GM23248 (cell line): Measurements from ENCODE around the gene CRY2. TPM values are rescaled to one million over a fixed set of nuclear protein-coding genes. Genes with fewer than 3 reads are reported as not detected.

Experiments
- DNase-seq: peaks from one replicate; pipeline ENCODE4 v3.0.0-alpha.2; 2015
- H2AFZ ChIP-seq: fragments of 200-600 bp; sonication (generic); 2 replicates; pipeline ENCODE4 v1.6.1; 2016; ENCODE audit warnings: antibody characterized with exemption
- H3F3A ChIP-seq: fragments of 200-600 bp; sonication (generic); 2 replicates; pipeline ENCODE4 v1.6.1; 2016; ENCODE audit warnings: mild to moderate bottlenecking, antibody characterized with exemption, mixed run types; ENCODE audit not compliant: insufficient read depth
- H3K27ac ChIP-seq: fragments of 200-600 bp; sonication (generic); 2 replicates; pipeline ENCODE4 v1.5.1; 2016; ENCODE audit warnings: mild to moderate bottlenecking
- H3K27me3 ChIP-seq: fragments of 200-600 bp; sonication (generic); replicated peaks from 2 replicates; pipeline ENCODE4 v1.6.1; 2016; ENCODE audit warnings: mild to moderate bottlenecking; ENCODE audit not compliant: insufficient read depth
- H3K36me3 ChIP-seq: fragments of 200-600 bp; sonication (generic); 2 replicates; pipeline ENCODE4 v1.6.1; 2016; ENCODE audit warnings: low read depth, mild to moderate bottlenecking
- H3K4me1 ChIP-seq: fragments of 200-600 bp; sonication (generic); 2 replicates; pipeline ENCODE4 v1.6.1; 2016; ENCODE audit warnings: mild to moderate bottlenecking; ENCODE audit not compliant: insufficient read depth
- H3K4me2 ChIP-seq: fragments of 200-600 bp; sonication (generic); one replicate; pipeline ENCODE4 v1.6.1; 2016; ENCODE audit warnings: mild to moderate bottlenecking; ENCODE audit not compliant: unreplicated experiment
- H3K4me3 ChIP-seq: fragments of 200-600 bp; sonication (generic); 2 replicates; pipeline ENCODE4 v1.5.1; 2016; ENCODE audit warnings: mild to moderate bottlenecking
- H3K79me2 ChIP-seq: fragments of 200-600 bp; sonication (generic); 2 replicates; pipeline ENCODE4 v1.6.1; 2016; ENCODE audit warnings: mild to moderate bottlenecking; ENCODE audit not compliant: insufficient read depth
- H3K9ac ChIP-seq: fragments of 200-600 bp; sonication (generic); 2 replicates; pipeline ENCODE4 v1.6.1; 2016; ENCODE audit warnings: mild to moderate bottlenecking
- H3K9me2 ChIP-seq: fragments of 200-600 bp; sonication (generic); 2 replicates; pipeline ENCODE4 v1.6.1; 2016; ENCODE audit warnings: mixed run types, mild to moderate bottlenecking, moderate library complexity; ENCODE audit not compliant: insufficient read depth
- H3K9me3 ChIP-seq: fragments of 200-600 bp; sonication (generic); one replicate; pipeline ENCODE4 v1.6.1; 2017; ENCODE audit warnings: low read depth
- H4K20me1 ChIP-seq: fragments of 200-600 bp; sonication (generic); 2 replicates; pipeline ENCODE4 v1.6.0; 2016; ENCODE audit not compliant: insufficient read depth
- EZH2 ChIP-seq: fragments of 200-600 bp; sonication (generic); IDR thresholded peaks from 2 replicates; pipeline ENCODE4 v1.6.1; 2018; ENCODE audit warnings: antibody characterized with exemption, mild to moderate bottlenecking; ENCODE audit not compliant: insufficient read depth, poor library complexity, severe bottlenecking
- EZH2phosphoT487 ChIP-seq: fragments of 200-600 bp; sonication (generic); IDR thresholded peaks from 2 replicates; pipeline ENCODE4 v1.6.1; 2018; ENCODE audit warnings: antibody characterized with exemption, moderate library complexity, mild to moderate bottlenecking, low read depth; ENCODE audit not compliant: insufficient read depth
- WGBS, 2 experiments: methylation state at CpG; one replicate each; pipeline ENCODE4 v1.1.6; 2015 to 2017; ENCODE audit warnings: low lambda C conversion rate in 2 of 2, low coverage in 1 of 2; ENCODE audit errors: missing lambda C conversion rate in 2 of 2; 5-methylcytosine and 5-hydroxymethylcytosine counted together
- in situ Hi-C: fragments of 300-500 bp; cut with MboI; formaldehyde crosslinking; loops from 2 replicates; pipeline ENCODE4 v1.15.0; 2020
- polyA plus RNA-seq: library from polyadenylated mRNA; unstranded; fragments of >200 nt; fragmentation: Nextera tagmentation; extraction: Ambion mirVana; gene quantifications from 2 replicates; pipeline ENCODE4 v1.2.1, GENCODE V29; 2016
- total RNA-seq: library from RNA; depleted of rRNA; stranded (reverse); fragments of >200 nt; shearing (Covaris generic); gene quantifications from 2 replicates; pipeline ENCODE4 v1.2.3, GENCODE V29; 2014

Gene CRY2
- total and polyA plus RNA-seq, 2 experiments from 2014 or later = 7.6 to 10.3 TPM

DNA sequence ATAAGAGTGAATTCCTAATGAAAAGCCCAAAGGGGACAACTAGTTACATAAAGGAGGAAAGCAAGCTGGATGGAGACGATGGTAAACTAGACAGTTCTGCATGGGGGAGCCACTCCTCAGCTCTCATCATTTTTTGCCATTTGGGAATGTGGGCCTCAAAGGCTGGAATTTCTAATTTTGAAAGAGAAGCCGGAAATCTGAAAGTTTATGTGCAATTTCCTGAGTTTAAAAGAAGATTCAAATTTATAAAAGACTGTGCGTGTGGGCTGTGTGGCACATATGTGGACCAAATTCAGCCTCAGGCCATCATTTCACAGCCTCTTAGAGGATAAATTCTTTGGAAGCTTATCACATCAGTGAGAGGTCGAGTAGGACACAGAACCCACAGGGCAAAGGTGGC, 18.3 kb upstream of the CRY2 start:
- Histone ChIP-seq H3K4me1 (no peaks in the 10 kb centered on the region), H2AFZ (no peak overlapping the region), H3K9me2 (no peaks in the 10 kb centered on the region), H3K27me3 (peaks cover 23% of the 10 kb centered on the region), H3K9me3 (no peaks in the 10 kb centered on the region), H3K4me3 (no peak overlapping the region), H3K36me3 (no peaks in the 10 kb centered on the region), H3F3A (no peaks in the 10 kb centered on the region), H3K4me2 (no peak overlapping the region), H3K79me2 (no peaks in the 10 kb centered on the region), H3K27ac (no peak overlapping the region), H4K20me1 (no peaks in the 10 kb centered on the region), H3K9ac (no peak overlapping the region)
- TF ChIP-seq EZH2phosphoT487 (no peak), EZH2 (no peak)
- no peak for DNase-seq
- in situ Hi-C loops = no loop called here
- WGBS, 2 experiments = 44 to 45% methylated on average over 4 of the region's 4 CpGs

GRCh38 chr11:45830596-45830995, 16.7 kb upstream of the CRY2 start:
- no peaks in the 10 kb centered on the region for H3F3A ChIP-seq
- in situ Hi-C loops = no loop called here
- whole genome bisulfite sequencing, 2 experiments = 62 to 65% methylated on average over 2 of the region's 2 CpGs
- H3K27me3 ChIP-seq = peaks cover 27% of the 10 kb centered on the region
- H3K4me3 ChIP-seq = no peak overlapping the region
- DNase-seq = no peak
- H3K27ac ChIP-seq = no peak overlapping the region
- no peaks in the 10 kb centered on the region for H3K4me1 ChIP-seq
- H3K36me3 ChIP-seq = no peaks in the 10 kb centered on the region
- no peaks in the 10 kb centered on the region for H3K9me3 ChIP-seq
- H3K9me2 ChIP-seq = no peaks in the 10 kb centered on the region
- H4K20me1 ChIP-seq = no peaks in the 10 kb centered on the region
- H3K79me2 ChIP-seq = no peaks in the 10 kb centered on the region
- H2AFZ ChIP-seq = no peak overlapping the region
- no peak overlapping the region for H3K4me2 ChIP-seq
- H3K9ac ChIP-seq = no peak overlapping the region
- TF ChIP-seq EZH2phosphoT487 = no peak
- no peak for TF ChIP-seq EZH2

- Histone ChIP-seq H3F3A (no peaks in the 10 kb centered on the region), H3K9me2 (no peaks in the 10 kb centered on the region), H3K27me3 (peaks cover 27% of the 10 kb centered on the region), H3K9ac (no peak overlapping the region), H2AFZ (no peak overlapping the region), H3K4me2 (no peak overlapping the region), H3K9me3 (no peaks in the 10 kb centered on the region), H4K20me1 (no peaks in the 10 kb centered on the region), H3K79me2 (no peaks in the 10 kb centered on the region), H3K27ac (no peak overlapping the region), H3K4me3 (no peak overlapping the region), H3K36me3 (no peaks in the 10 kb centered on the region), H3K4me1 (no peaks in the 10 kb centered on the region)
- DNase-seq = no peak
- no peak for TF ChIP-seq EZH2phosphoT487
- in situ Hi-C loops = no loop called here
- WGBS, 2 experiments = 52 to 58% methylated on average over 9 of the region's 9 CpGs
Observed at GRCh38 chr11:45832811-45833441, 14.3 kb upstream of the CRY2 start.

GRCh38 chr11:45833761-45834160, 13.5 kb upstream of the CRY2 start:
- Histone ChIP-seq H4K20me1 (no peaks in the 10 kb centered on the region), H3K9me2 (no peaks in the 10 kb centered on the region), H3K36me3 (no peaks in the 10 kb centered on the region), H3K9ac (no peak overlapping the region), H3F3A (no peaks in the 10 kb centered on the region), H3K4me2 (no peak overlapping the region), H3K4me3 (no peak overlapping the region), H3K4me1 (no peaks in the 10 kb centered on the region), H3K9me3 (no peaks in the 10 kb centered on the region), H2AFZ (no peak overlapping the region), H3K27ac (no peak overlapping the region), H3K79me2 (no peaks in the 10 kb centered on the region), H3K27me3 (peaks cover 20% of the 10 kb centered on the region)
- WGBS, 2 experiments = 2 to 13% methylated on average over 3 of the region's 3 CpGs
- no peak for TF ChIP-seq EZH2phosphoT487
- no peak for DNase-seq
- in situ Hi-C loops = no loop called here

- TF ChIP-seq EZH2 (no peak), EZH2phosphoT487 (no peak)
- DNase-seq = no peak
- Histone ChIP-seq H3K27ac (no peak overlapping the region), H3K9ac (no peak overlapping the region), H4K20me1 (no peaks in the 10 kb centered on the region), H3K27me3 (peaks cover 20% of the 10 kb centered on the region), H3K4me2 (no peak overlapping the region), H3K4me1 (no peaks in the 10 kb centered on the region), H3K4me3 (no peak overlapping the region), H3K9me2 (no peaks in the 10 kb centered on the region), H3K79me2 (no peaks in the 10 kb centered on the region), H2AFZ (no peak overlapping the region), H3F3A (no peaks in the 10 kb centered on the region), H3K9me3 (no peaks in the 10 kb centered on the region), H3K36me3 (no peaks in the 10 kb centered on the region)
- 68 to 82% methylated on average over 4 of the region's 4 CpGs for WGBS, 2 experiments
- in situ Hi-C loops = no loop called here
Observed at GRCh38 chr11:45834298-45834756, 12.9 kb upstream of the CRY2 start.
